ENCODE data around the gene IRF7. TPM values are rescaled to one million over a fixed set of nuclear protein-coding genes. Genes with fewer than 3 reads are reported as not detected.
"Not testable (repeated sequence)": the region's sequence is repeated elsewhere in the genome, so short reads cannot be mapped to it uniquely, and the experiment has no call there.

The IRF7 gene
- total and polyA plus RNA-seq, 4 donors = 15.7 to 62.4 (median 37.0) TPM

DNA sequence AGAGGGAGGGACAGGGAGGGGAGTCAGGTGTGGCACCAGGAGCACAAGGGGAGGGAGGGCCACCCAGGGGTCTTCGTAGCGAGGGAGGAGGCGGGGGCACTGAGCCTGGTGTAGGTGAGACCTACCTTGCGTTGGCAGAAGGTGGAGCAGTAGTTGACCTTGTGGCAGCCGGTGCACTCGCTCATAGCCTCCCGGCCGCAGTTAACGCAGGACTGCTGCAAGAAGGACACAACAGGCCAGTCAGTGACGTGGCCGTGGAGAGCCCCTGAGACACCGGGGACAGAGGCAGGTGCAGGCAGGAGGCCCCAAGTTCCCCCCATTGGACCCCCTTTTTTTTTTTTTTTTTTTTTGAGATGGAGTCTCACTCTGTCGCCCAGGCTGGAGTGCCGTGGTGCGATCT, 38.1 kb upstream of the IRF7 start:
- Histone ChIP-seq H3K9me3 (ENCODE audit: control insufficient read depth in 4 of 4, low read length in 3 of 4) (no peaks in the 10 kb centered on the region), H3K4me3 (ENCODE audit: low read depth in 1 of 3, low read length in 3 of 3) (no peak overlapping the region), H3K27me3 (ENCODE audit: control insufficient read depth in 4 of 4, insufficient read depth in 4 of 4, low read length in 3 of 4) (no peaks in the 10 kb centered on the region), H3K4me1 (ENCODE audit: control insufficient read depth in 4 of 4, insufficient read depth in 4 of 4, low read length in 3 of 4) (peaks cover 13 to 53% (median 43%) of the 10 kb centered on the region in 4 donors), H3K27ac (ENCODE audit: low read depth in 1 of 2, low read length in 2 of 2) (no peak overlapping the region), H3K9ac (ENCODE audit: low read depth in 1 of 2, low read length in 2 of 2) (no peak overlapping the region), H3K36me3 (ENCODE audit: control insufficient read depth in 4 of 4, insufficient read depth in 3 of 4, low read depth in 1 of 4, low read length in 3 of 4) (peaks cover 0 to 2% (median under 1%) of the 10 kb centered on the region in 4 donors)
- DNase-seq (ENCODE audit: low spot score) = no peak
- TF ChIP-seq GABPA (IDR thresholded peaks at IDR 0.05 in 1 of 2, conservative IDR thresholded peaks at IDR 0.05 in 1 of 2) (no peak), HNF4G (IDR thresholded peaks at IDR 0.05) (no peak), NR2F2 (IDR thresholded peaks at IDR 0.05) (no peak), SP1 (IDR thresholded peaks at IDR 0.05) (no peak), HNF4A (conservative IDR thresholded peaks at IDR 0.05) (no peak), RAD21 (IDR thresholded peaks at IDR 0.05) (no peak), RXRA (IDR thresholded peaks at IDR 0.05) (no peak), EGR1 (IDR thresholded peaks at IDR 0.05; ENCODE audit: low read depth in 2 of 2) (no peak), FOXA2 (IDR thresholded peaks at IDR 0.05) (no peak), FOXA1 (IDR thresholded peaks at IDR 0.05) (no peak), YY1 (IDR thresholded peaks at IDR 0.05) (no peak)
- TF ChIP-seq, protein P1, sequence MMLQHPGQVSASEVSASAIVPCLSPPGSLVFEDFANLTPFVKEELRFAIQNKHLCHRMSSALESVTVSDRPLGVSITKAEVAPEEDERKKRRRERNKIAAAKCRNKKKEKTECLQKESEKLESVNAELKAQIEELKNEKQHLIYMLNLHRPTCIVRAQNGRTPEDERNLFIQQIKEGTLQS (IDR thresholded peaks at IDR 0.05) = no peak
- TF ChIP-seq, protein P2, sequence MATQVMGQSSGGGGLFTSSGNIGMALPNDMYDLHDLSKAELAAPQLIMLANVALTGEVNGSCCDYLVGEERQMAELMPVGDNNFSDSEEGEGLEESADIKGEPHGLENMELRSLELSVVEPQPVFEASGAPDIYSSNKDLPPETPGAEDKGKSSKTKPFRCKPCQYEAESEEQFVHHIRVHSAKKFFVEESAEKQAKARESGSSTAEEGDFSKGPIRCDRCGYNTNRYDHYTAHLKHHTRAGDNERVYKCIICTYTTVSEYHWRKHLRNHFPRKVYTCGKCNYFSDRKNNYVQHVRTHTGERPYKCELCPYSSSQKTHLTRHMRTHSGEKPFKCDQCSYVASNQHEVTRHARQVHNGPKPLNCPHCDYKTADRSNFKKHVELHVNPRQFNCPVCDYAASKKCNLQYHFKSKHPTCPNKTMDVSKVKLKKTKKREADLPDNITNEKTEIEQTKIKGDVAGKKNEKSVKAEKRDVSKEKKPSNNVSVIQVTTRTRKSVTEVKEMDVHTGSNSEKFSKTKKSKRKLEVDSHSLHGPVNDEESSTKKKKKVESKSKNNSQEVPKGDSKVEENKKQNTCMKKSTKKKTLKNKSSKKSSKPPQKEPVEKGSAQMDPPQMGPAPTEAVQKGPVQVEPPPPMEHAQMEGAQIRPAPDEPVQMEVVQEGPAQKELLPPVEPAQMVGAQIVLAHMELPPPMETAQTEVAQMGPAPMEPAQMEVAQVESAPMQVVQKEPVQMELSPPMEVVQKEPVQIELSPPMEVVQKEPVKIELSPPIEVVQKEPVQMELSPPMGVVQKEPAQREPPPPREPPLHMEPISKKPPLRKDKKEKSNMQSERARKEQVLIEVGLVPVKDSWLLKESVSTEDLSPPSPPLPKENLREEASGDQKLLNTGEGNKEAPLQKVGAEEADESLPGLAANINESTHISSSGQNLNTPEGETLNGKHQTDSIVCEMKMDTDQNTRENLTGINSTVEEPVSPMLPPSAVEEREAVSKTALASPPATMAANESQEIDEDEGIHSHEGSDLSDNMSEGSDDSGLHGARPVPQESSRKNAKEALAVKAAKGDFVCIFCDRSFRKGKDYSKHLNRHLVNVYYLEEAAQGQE (IDR thresholded peaks at IDR 0.05) = no peak
- TF ChIP-seq, protein P3, sequence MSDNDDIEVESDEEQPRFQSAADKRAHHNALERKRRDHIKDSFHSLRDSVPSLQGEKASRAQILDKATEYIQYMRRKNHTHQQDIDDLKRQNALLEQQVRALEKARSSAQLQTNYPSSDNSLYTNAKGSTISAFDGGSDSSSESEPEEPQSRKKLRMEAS (IDR thresholded peaks at IDR 0.05) = no peak
- TF ChIP-seq, protein P4, sequence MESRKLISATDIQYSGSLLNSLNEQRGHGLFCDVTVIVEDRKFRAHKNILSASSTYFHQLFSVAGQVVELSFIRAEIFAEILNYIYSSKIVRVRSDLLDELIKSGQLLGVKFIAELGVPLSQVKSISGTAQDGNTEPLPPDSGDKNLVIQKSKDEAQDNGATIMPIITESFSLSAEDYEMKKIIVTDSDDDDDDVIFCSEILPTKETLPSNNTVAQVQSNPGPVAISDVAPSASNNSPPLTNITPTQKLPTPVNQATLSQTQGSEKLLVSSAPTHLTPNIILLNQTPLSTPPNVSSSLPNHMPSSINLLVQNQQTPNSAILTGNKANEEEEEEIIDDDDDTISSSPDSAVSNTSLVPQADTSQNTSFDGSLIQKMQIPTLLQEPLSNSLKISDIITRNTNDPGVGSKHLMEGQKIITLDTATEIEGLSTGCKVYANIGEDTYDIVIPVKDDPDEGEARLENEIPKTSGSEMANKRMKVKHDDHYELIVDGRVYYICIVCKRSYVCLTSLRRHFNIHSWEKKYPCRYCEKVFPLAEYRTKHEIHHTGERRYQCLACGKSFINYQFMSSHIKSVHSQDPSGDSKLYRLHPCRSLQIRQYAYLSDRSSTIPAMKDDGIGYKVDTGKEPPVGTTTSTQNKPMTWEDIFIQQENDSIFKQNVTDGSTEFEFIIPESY (IDR thresholded peaks at IDR 0.05) = no peak
- TF ChIP-seq, protein P5, sequence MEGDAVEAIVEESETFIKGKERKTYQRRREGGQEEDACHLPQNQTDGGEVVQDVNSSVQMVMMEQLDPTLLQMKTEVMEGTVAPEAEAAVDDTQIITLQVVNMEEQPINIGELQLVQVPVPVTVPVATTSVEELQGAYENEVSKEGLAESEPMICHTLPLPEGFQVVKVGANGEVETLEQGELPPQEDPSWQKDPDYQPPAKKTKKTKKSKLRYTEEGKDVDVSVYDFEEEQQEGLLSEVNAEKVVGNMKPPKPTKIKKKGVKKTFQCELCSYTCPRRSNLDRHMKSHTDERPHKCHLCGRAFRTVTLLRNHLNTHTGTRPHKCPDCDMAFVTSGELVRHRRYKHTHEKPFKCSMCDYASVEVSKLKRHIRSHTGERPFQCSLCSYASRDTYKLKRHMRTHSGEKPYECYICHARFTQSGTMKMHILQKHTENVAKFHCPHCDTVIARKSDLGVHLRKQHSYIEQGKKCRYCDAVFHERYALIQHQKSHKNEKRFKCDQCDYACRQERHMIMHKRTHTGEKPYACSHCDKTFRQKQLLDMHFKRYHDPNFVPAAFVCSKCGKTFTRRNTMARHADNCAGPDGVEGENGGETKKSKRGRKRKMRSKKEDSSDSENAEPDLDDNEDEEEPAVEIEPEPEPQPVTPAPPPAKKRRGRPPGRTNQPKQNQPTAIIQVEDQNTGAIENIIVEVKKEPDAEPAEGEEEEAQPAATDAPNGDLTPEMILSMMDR (IDR thresholded peaks at IDR 0.05; ENCODE audit: low read depth, low read length, missing input control) = no peak
- 88% methylated on average over 15 of the region's 15 CpGs for WGBS

DNA sequence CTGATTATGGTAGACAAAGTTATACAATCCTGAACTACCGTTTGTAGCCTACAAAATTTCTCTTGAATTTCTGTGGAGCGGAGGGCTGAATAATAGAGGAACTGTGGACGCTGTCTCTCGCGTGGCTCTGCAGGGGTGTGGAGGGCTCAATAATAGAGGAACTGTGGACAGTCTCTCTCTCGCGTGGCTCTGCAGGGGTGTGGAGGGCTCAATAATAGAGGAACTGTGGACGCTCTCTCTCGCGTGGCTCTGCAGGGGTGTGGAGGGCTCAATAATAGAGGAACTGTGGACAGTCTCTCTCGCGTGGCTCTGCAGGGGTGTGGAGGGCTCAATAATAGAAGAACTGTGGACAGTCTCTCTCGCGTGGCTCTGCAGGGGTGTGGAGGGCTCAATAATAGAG, 37.4 kb upstream of the IRF7 start:
- not testable (repeated sequence) for H3K4me3 ChIP-seq (ENCODE audit: low read depth in 1 of 3, low read length in 3 of 3); H3K36me3 ChIP-seq (ENCODE audit: control insufficient read depth in 4 of 4, insufficient read depth in 3 of 4, low read depth in 1 of 4, low read length in 3 of 4)
- H3K4me1 ChIP-seq (ENCODE audit: control insufficient read depth in 4 of 4, insufficient read depth in 4 of 4, low read length in 3 of 4) = peaks cover 10 to 46% (median 37%) of the 10 kb centered on the region in 4 donors

More for the DNA sequence above, 37.4 kb upstream of the IRF7 start:
- WGBS = 88% methylated on average over 14 of the region's 14 CpGs
- H3K9me3 ChIP-seq (ENCODE audit: control insufficient read depth in 4 of 4, low read length in 3 of 4); DNase-seq (ENCODE audit: low spot score); H3K27ac ChIP-seq (ENCODE audit: low read depth in 1 of 2, low read length in 2 of 2); H3K27me3 ChIP-seq (ENCODE audit: control insufficient read depth in 4 of 4, insufficient read depth in 4 of 4, low read length in 3 of 4); H3K9ac ChIP-seq (ENCODE audit: low read depth in 1 of 2, low read length in 2 of 2): not testable (repeated sequence)

Measured in liver (tissue), 9 donors.